ENCODE data around the gene PLCD1. TPM values are rescaled to one million over a fixed set of nuclear protein-coding genes. Genes with fewer than 3 reads are reported as not detected.

PLCD1 gene
- total RNA-seq, 1 donor from 2014 or later, result 6.5 TPM

GRCh38 chr3:37993067-37993455 is 36.4 kb downstream of the PLCD1 start:
- H3K36me3 Mint-ChIP-seq (ENCODE audit: low read depth), result peaks cover 22% of the 10 kb centered on the region
- intact Hi-C loops (cut with micrococcal nuclease), result loop anchor here (1.0 kb wide), 1 partner anchor 172 kb away; the partner anchor contains the start of gene OXSR1
- CTCF ChIA-PET, result interaction anchor here (1.4 kb wide), 1 partner anchor 18 kb away, joined by 3 read pairs; no protein-coding TSS in a partner anchor
- H3K27me3 Mint-ChIP-seq, result no peaks in the 10 kb centered on the region
- DNase-seq, result no peak
- H3K9me3 Mint-ChIP-seq, result no peaks in the 10 kb centered on the region
- H3K4me1 Mint-ChIP-seq, result peaks cover 41% of the 10 kb centered on the region
- no peak for TF ChIP-seq CTCF (IDR thresholded peaks at IDR 0.05)
- H3K4me3 Mint-ChIP-seq, result peak overlapping the region; percentile 99
- H3K27ac Mint-ChIP-seq, result peak overlapping the region; percentile 95
- POLR2A ChIA-PET, result interaction anchor here (0.8 kb wide), 1 partner anchor 29 kb away, joined by 3 read pairs; no protein-coding TSS in a partner anchor
- ATAC-seq (ENCODE audit: low read depth), result no peak

GRCh38 chr3:37992271-37993066 is 37.0 kb downstream of the PLCD1 start:
- H3K9me3 Mint-ChIP-seq, result no peaks in the 10 kb centered on the region
- H3K4me1 Mint-ChIP-seq, result peaks cover 39% of the 10 kb centered on the region
- intact Hi-C loops (cut with micrococcal nuclease), result loop anchor here (1.0 kb wide), 1 partner anchor 173 kb away; the partner anchor contains the start of gene OXSR1
- peak overlapping the region; percentile 95 for H3K27ac Mint-ChIP-seq
- TF ChIP-seq CTCF (IDR thresholded peaks at IDR 0.05), result no peak
- H3K4me3 Mint-ChIP-seq, result peak overlapping the region; percentile 99
- no peaks in the 10 kb centered on the region for H3K27me3 Mint-ChIP-seq
- H3K36me3 Mint-ChIP-seq (ENCODE audit: low read depth), result peaks cover 22% of the 10 kb centered on the region
- DNase-seq, result no peak
- ChIA-PET POLR2A (interaction anchor here (0.8 kb wide), 1 partner anchor 29 kb away, joined by 3 read pairs; no protein-coding TSS in a partner anchor), CTCF (interaction anchor here (1.4 kb wide), 1 partner anchor 17 kb away, joined by 3 read pairs; no protein-coding TSS in a partner anchor)
- ATAC-seq (ENCODE audit: low read depth), result no peak

GRCh38 chr3:37991823-37992222 is 37.6 kb downstream of the PLCD1 start:
- CTCF ChIA-PET, result interaction anchor here (1.4 kb wide), 1 partner anchor 17 kb away, joined by 3 read pairs; no protein-coding TSS in a partner anchor

GRCh38 chr3:37991109-37991508 is 38.3 kb downstream of the PLCD1 start:
- no peaks in the 10 kb centered on the region for H3K9me3 Mint-ChIP-seq
- H3K4me3 Mint-ChIP-seq, result no peak overlapping the region
- ChIA-PET POLR2A (no interaction called here), CTCF (no interaction called here)
- H3K4me1 Mint-ChIP-seq, result peaks cover 29% of the 10 kb centered on the region
- H3K27ac Mint-ChIP-seq, result no peak overlapping the region
- DNase-seq (no peak), ATAC-seq (ENCODE audit: low read depth) (no peak)
- peaks cover 13% of the 10 kb centered on the region for H3K36me3 Mint-ChIP-seq (ENCODE audit: low read depth)
- no peak for TF ChIP-seq CTCF (IDR thresholded peaks at IDR 0.05)
- intact Hi-C loops (cut with micrococcal nuclease), result no loop called here
- no peaks in the 10 kb centered on the region for H3K27me3 Mint-ChIP-seq

More at GRCh38 chr3:37991823-37992222, 37.6 kb downstream of the PLCD1 start:
- no peak for DNase-seq
- no peak overlapping the region for H3K27ac Mint-ChIP-seq
- TF ChIP-seq CTCF (IDR thresholded peaks at IDR 0.05), result no peak
- no peaks in the 10 kb centered on the region for H3K27me3 Mint-ChIP-seq
- peaks cover 20% of the 10 kb centered on the region for H3K36me3 Mint-ChIP-seq (ENCODE audit: low read depth)
- H3K4me1 Mint-ChIP-seq, result peaks cover 36% of the 10 kb centered on the region
- intact Hi-C loops (cut with micrococcal nuclease), result no loop called here
- no peak for ATAC-seq (ENCODE audit: low read depth)
- POLR2A ChIA-PET, result no interaction called here
- no peak overlapping the region for H3K4me3 Mint-ChIP-seq
- no peaks in the 10 kb centered on the region for H3K9me3 Mint-ChIP-seq

- POLR2A ChIA-PET, result no interaction called here
- H3K4me3 Mint-ChIP-seq, result no peak within 1 kb of the TSS
- H3K27ac Mint-ChIP-seq, result no peak within 1 kb of the TSS
- no peaks in the 10 kb centered on the region for H3K9me3 Mint-ChIP-seq
- H3K36me3 Mint-ChIP-seq (ENCODE audit: low read depth), result peaks cover 7% of the 10 kb centered on the region
- peaks cover 27% of the 10 kb centered on the region for H3K4me1 Mint-ChIP-seq
- no peak for TF ChIP-seq CTCF (IDR thresholded peaks at IDR 0.05)
- no peaks in the 10 kb centered on the region for H3K27me3 Mint-ChIP-seq
- ATAC-seq (ENCODE audit: low read depth) (no peak), DNase-seq (no peak)
- intact Hi-C loops (cut with micrococcal nuclease), result no loop called here
- CTCF ChIA-PET, result no interaction called here
Observed at GRCh38 chr3:37990527-37990926, 38.9 kb downstream of the PLCD1 start, which contains the start of gene VILL. TSS of gene VILL (plus strand) at chr3:37990786. CDS start at chr3:37993673, 2,887 bp downstream.

Data from activated B cell treated with CpG ODN at 0.5 μM for 24 hours (primary cell).